Nephron progenitor cell (in vitro differentiated cells): ENCODE measurements around the gene NUTM2B.
"Not testable (repeated sequence)": the region's sequence is repeated elsewhere in the genome, so short reads cannot be mapped to it uniquely, and the experiment has no call there.

Experiments used
- DNase-seq: peaks from one replicate; pipeline ENCODE4 v3.0.0; 2021
- H3K27ac Mint-ChIP-seq: 2 replicates; pipeline ENCODE4 v1.8.0; 2021; ENCODE audit warnings: mild to moderate bottlenecking, moderate library complexity, mixed read lengths
- H3K27me3 Mint-ChIP-seq: 2 replicates; pipeline ENCODE4 v1.8.0; 2021; ENCODE audit warnings: mild to moderate bottlenecking, low read depth, mixed read lengths; ENCODE audit not compliant: poor library complexity
- H3K36me3 Mint-ChIP-seq: 2 replicates; pipeline ENCODE4 v1.8.0; 2021; ENCODE audit warnings: low read depth, mixed read lengths
- H3K4me1 Mint-ChIP-seq: 2 replicates; pipeline ENCODE4 v1.8.0; 2021; ENCODE audit warnings: mixed read lengths
- H3K4me3 Mint-ChIP-seq: 2 replicates; pipeline ENCODE4 v1.8.0; 2021; ENCODE audit warnings: mild to moderate bottlenecking, moderate library complexity, mixed read lengths
- H3K9me3 Mint-ChIP-seq: 2 replicates; pipeline ENCODE4 v1.8.0; 2021; ENCODE audit warnings: mild to moderate bottlenecking, moderate library complexity, mixed read lengths

Gene NUTM2B

GRCh38 chr10:79697141-79697540 is 5.9 kb upstream of the NUTM2B start:
- H3K27me3 Mint-ChIP-seq, H3K27ac Mint-ChIP-seq, H3K9me3 Mint-ChIP-seq, DNase-seq, H3K4me3 Mint-ChIP-seq, H3K36me3 Mint-ChIP-seq, H3K4me1 Mint-ChIP-seq: not testable (repeated sequence)

GRCh38 chr10:79700381-79700944 is 2.6 kb upstream of the NUTM2B start:
- H3K27ac Mint-ChIP-seq, H3K4me3 Mint-ChIP-seq, H3K36me3 Mint-ChIP-seq, H3K27me3 Mint-ChIP-seq, H3K9me3 Mint-ChIP-seq, H3K4me1 Mint-ChIP-seq, DNase-seq: not testable (repeated sequence)

- H3K9me3 Mint-ChIP-seq, H3K36me3 Mint-ChIP-seq, H3K27me3 Mint-ChIP-seq, H3K4me1 Mint-ChIP-seq, H3K4me3 Mint-ChIP-seq, DNase-seq, H3K27ac Mint-ChIP-seq: not testable (repeated sequence)
Measured at GRCh38 chr10:79707017-79707416, 4.0 kb downstream of the NUTM2B start.

GRCh38 chr10:79714976-79715375 is 11.9 kb downstream of the NUTM2B start:
- DNase-seq: not testable (repeated sequence)

GRCh38 chr10:79716917-79717579 is 14.0 kb downstream of the NUTM2B start:
- H3K9me3 Mint-ChIP-seq, H3K4me1 Mint-ChIP-seq, H3K27me3 Mint-ChIP-seq, DNase-seq, H3K27ac Mint-ChIP-seq, H3K4me3 Mint-ChIP-seq: not testable (repeated sequence)
- H3K36me3 Mint-ChIP-seq: peaks cover 11% of the 10 kb centered on the region

More at GRCh38 chr10:79714976-79715375, 11.9 kb downstream of the NUTM2B start:
- H3K27me3 Mint-ChIP-seq, H3K27ac Mint-ChIP-seq, H3K4me1 Mint-ChIP-seq, H3K4me3 Mint-ChIP-seq, H3K9me3 Mint-ChIP-seq: not testable (repeated sequence)
- H3K36me3 Mint-ChIP-seq: peaks cover 11% of the 10 kb centered on the region

GRCh38 chr10:79720000-79720399 is 17.0 kb downstream of the NUTM2B start:
- H3K4me1 Mint-ChIP-seq, H3K27ac Mint-ChIP-seq, H3K27me3 Mint-ChIP-seq, DNase-seq, H3K4me3 Mint-ChIP-seq, H3K9me3 Mint-ChIP-seq: not testable (repeated sequence)
- peaks cover 18% of the 10 kb centered on the region for H3K36me3 Mint-ChIP-seq

GRCh38 chr10:79726620-79727019 is 23.6 kb downstream of the NUTM2B start:
- H3K36me3 Mint-ChIP-seq: peaks cover 15% of the 10 kb centered on the region
- not testable (repeated sequence) for DNase-seq, H3K4me3 Mint-ChIP-seq, H3K27ac Mint-ChIP-seq, H3K4me1 Mint-ChIP-seq, H3K9me3 Mint-ChIP-seq, H3K27me3 Mint-ChIP-seq

DNA sequence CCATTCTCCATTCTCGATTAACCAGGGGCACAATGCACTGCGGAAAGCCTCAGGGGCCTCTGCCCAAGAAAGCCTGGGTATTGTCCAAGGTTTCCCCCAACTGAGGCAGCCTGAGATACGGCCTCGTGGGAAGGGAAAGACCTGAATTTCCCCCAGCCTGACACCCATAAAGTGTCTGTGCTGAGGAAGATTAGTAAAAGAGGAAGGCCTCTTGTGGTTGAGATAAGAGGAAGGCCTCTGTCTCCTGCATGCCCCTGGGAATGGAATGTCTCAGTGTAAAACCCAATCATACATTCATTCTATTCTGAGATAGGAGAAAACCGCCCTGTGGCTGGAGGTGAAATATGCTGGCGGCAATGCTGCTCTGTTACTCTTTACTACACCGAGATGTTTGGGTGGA is 41.8 kb downstream of the NUTM2B start:
- H3K4me3 Mint-ChIP-seq: not testable (repeated sequence)
- peaks cover 11% of the 10 kb centered on the region for H3K9me3 Mint-ChIP-seq

GRCh38 chr10:79748510-79748909 is 45.5 kb downstream of the NUTM2B start:
- not testable (repeated sequence) for DNase-seq, H3K27ac Mint-ChIP-seq, H3K4me1 Mint-ChIP-seq, H3K4me3 Mint-ChIP-seq, H3K27me3 Mint-ChIP-seq
- Mint-ChIP-seq H3K9me3 (peaks cover 18% of the 10 kb centered on the region), H3K36me3 (peaks cover 49% of the 10 kb centered on the region)

More for the DNA sequence above, 41.8 kb downstream of the NUTM2B start:
- not testable (repeated sequence) for H3K27me3 Mint-ChIP-seq, H3K27ac Mint-ChIP-seq, DNase-seq, H3K4me1 Mint-ChIP-seq
- peaks cover 48% of the 10 kb centered on the region for H3K36me3 Mint-ChIP-seq

- H3K36me3 Mint-ChIP-seq: peaks cover 36% of the 10 kb centered on the region
- not testable (repeated sequence) for H3K4me3 Mint-ChIP-seq, H3K27me3 Mint-ChIP-seq, H3K4me1 Mint-ChIP-seq, DNase-seq, H3K27ac Mint-ChIP-seq
- peaks cover 15% of the 10 kb centered on the region for H3K9me3 Mint-ChIP-seq
Measured at GRCh38 chr10:79753601-79754000, 50.6 kb downstream of the NUTM2B start.

DNA sequence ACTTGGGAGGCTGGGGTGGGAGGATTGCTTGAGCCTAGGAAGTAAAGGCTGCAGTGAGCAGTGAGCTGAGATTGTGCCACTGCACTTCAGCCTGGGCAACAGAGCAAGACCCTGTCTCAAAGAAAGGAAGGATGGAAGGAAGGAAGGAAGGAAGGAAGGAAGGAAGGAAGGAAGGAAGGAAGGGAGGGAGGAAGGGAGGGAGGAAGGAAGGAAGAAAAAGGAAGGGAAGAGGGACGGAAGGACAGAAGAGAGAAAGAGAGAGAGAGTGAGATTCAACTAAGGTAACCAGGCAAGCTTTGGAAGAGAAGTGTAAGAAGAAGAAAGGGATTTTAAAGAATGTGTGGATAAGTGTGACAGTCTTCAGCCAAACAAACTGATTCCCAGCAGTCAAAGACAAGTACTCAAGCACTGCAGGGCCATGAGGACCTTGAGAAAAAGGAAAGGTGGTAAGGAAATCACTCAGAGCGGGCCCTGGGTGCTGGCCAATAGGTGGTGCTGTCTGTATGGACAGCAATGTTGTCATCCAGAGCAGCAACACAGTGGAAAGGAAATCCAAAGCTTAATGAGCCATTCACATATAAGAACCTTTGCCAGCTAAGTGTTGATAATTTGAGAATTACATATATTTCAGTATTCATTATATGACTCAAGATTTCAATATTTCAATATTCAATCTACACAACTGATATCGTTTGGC is 55.4 kb downstream of the NUTM2B start:
- H3K27ac Mint-ChIP-seq, H3K4me1 Mint-ChIP-seq, H3K4me3 Mint-ChIP-seq, H3K27me3 Mint-ChIP-seq, DNase-seq, H3K9me3 Mint-ChIP-seq: not testable (repeated sequence)
- peaks cover 26% of the 10 kb centered on the region for H3K36me3 Mint-ChIP-seq
